GM21723 (cell line): Measurements from ENCODE around the gene IL20.
"Not testable (repeated sequence)": the region's sequence is repeated elsewhere in the genome, so short reads cannot be mapped to it uniquely, and the experiment has no call there.

Experiments used
- ATAC-seq: cut with Tn5 transposase; IDR thresholded peaks from one replicate; pipeline ENCODE4 v1.9.1; 2021; ENCODE audit warnings: mild to moderate bottlenecking, moderate library complexity; ENCODE audit not compliant: unreplicated experiment

IL20 gene

GRCh38 chr1:206841609-206842323, 23.7 kb upstream of the IL20 start:
- no peak for ATAC-seq

- ATAC-seq, result no peak
These were observed 22.6 kb upstream of the IL20 start for GRCh38 chr1:206842854-206843253.

- no peak for ATAC-seq
These were observed 21.8 kb upstream of the IL20 start for GRCh38 chr1:206843626-206844025.

- no peak for ATAC-seq
These were observed 18.9 kb upstream of the IL20 start for GRCh38 chr1:206846487-206846886.

GRCh38 chr1:206847337-206847834, 18.0 kb upstream of the IL20 start:
- ATAC-seq, result no peak

- ATAC-seq, result no peak
These were observed 17.5 kb upstream of the IL20 start for GRCh38 chr1:206847946-206848345.

GRCh38 chr1:206850401-206850800, 15.0 kb upstream of the IL20 start:
- ATAC-seq, result no peak

GRCh38 chr1:206851341-206852010, 13.9 kb upstream of the IL20 start:
- ATAC-seq, result no peak

- ATAC-seq, result not testable (repeated sequence)
These were observed 12.8 kb upstream of the IL20 start for GRCh38 chr1:206852662-206853061.

- not testable (repeated sequence) for ATAC-seq
These were observed 11.7 kb upstream of the IL20 start for GRCh38 chr1:206853696-206854095.

GRCh38 chr1:206854401-206855129, 10.9 kb upstream of the IL20 start:
- ATAC-seq, result no peak

GRCh38 chr1:206855859-206856258, 9.6 kb upstream of the IL20 start:
- ATAC-seq, result no peak

GRCh38 chr1:206856674-206857464, 8.6 kb upstream of the IL20 start:
- no peak for ATAC-seq

GRCh38 chr1:206859082-206859521, 6.3 kb upstream of the IL20 start:
- ATAC-seq, result no peak

- ATAC-seq, result no peak
These were observed 5.3 kb upstream of the IL20 start for GRCh38 chr1:206860165-206860564.

GRCh38 chr1:206863266-206863665, 2.2 kb upstream of the IL20 start:
- ATAC-seq, result no peak

- ATAC-seq, result no peak
These were observed 639 bp downstream of the IL20 start for GRCh38 chr1:206866062-206866461.

GRCh38 chr1:206867239-206867638, 1.8 kb downstream of the IL20 start:
- ATAC-seq, result no peak

GRCh38 chr1:206867716-206868115, 2.3 kb downstream of the IL20 start:
- ATAC-seq, result no peak

- ATAC-seq, result no peak
These were observed 2.8 kb downstream of the IL20 start for GRCh38 chr1:206868264-206868663.

GRCh38 chr1:206872139-206872538, 6.7 kb downstream of the IL20 start:
- ATAC-seq, result no peak
